Progenitor cell of endocrine pancreas (in vitro differentiated cells): ENCODE results near the gene ANXA3. TPM values are rescaled to one million over a fixed set of nuclear protein-coding genes. Genes with fewer than 3 reads are reported as not detected.

Experiments
- DNase-seq: peaks from one replicate; pipeline ENCODE4 v3.0.0; 2021; ENCODE audit warnings: low spot score; ENCODE audit not compliant: unreplicated experiment
- H3K27ac Mint-ChIP-seq: 2 replicates; pipeline ENCODE4 v1.8.0; 2021; ENCODE audit warnings: mild to moderate bottlenecking, moderate library complexity, mixed read lengths
- H3K27me3 Mint-ChIP-seq: 2 replicates; pipeline ENCODE4 v1.8.0; 2021; ENCODE audit warnings: mixed read lengths
- H3K36me3 Mint-ChIP-seq: 2 replicates; pipeline ENCODE4 v1.8.0; 2022; ENCODE audit warnings: mixed read lengths; ENCODE audit not compliant: insufficient read depth
- H3K4me1 Mint-ChIP-seq: 2 replicates; pipeline ENCODE4 v1.8.0; 2021; ENCODE audit warnings: low read depth, mixed read lengths
- H3K4me3 Mint-ChIP-seq: 2 replicates; pipeline ENCODE4 v1.8.0; 2021; ENCODE audit warnings: low read depth, mild to moderate bottlenecking, moderate library complexity, mixed read lengths
- H3K9me3 Mint-ChIP-seq: 2 replicates; pipeline ENCODE4 v1.8.0; 2021; ENCODE audit warnings: low read depth, mixed read lengths
- CTCF ChIP-seq: fragments of 200-600 bp; sonication (generic); IDR thresholded peaks from one replicate; pipeline ENCODE4 v1.5.0; 2021; ENCODE audit warnings: antibody characterized with exemption, mild to moderate bottlenecking; ENCODE audit not compliant: unreplicated experiment
- total RNA-seq: library from RNA; stranded (reverse); gene quantifications from 2 replicates; pipeline ENCODE4 v1.2.1, GENCODE V29; 2021

ANXA3 gene
- total RNA-seq, 1 donor from 2014 or later: 108 TPM

- Mint-ChIP-seq H3K27me3 (no peaks in the 10 kb centered on the region), H3K4me3 (no peak overlapping the region), H3K9me3 (no peaks in the 10 kb centered on the region), H3K4me1 (peaks cover 20% of the 10 kb centered on the region), H3K27ac (no peak overlapping the region), H3K36me3 (no peaks in the 10 kb centered on the region)
- no peak for DNase-seq
- no peak for TF ChIP-seq CTCF
Measured at GRCh38 chr4:78618436-78618835, 66.9 kb downstream of the ANXA3 start.

- Mint-ChIP-seq H3K9me3 (no peaks in the 10 kb centered on the region), H3K36me3 (no peaks in the 10 kb centered on the region), H3K4me1 (peaks cover 15% of the 10 kb centered on the region), H3K27me3 (no peaks in the 10 kb centered on the region), H3K4me3 (no peak overlapping the region), H3K27ac (no peak overlapping the region)
- no peak for TF ChIP-seq CTCF
- DNase-seq: no peak
Measured at GRCh38 chr4:78621395-78621794, 69.8 kb downstream of the ANXA3 start.

GRCh38 chr4:78622253-78622979 lies 70.8 kb downstream of the ANXA3 start:
- no peak for TF ChIP-seq CTCF
- Mint-ChIP-seq H3K27ac (no peak overlapping the region), H3K4me1 (peaks cover 22% of the 10 kb centered on the region), H3K4me3 (no peak overlapping the region), H3K36me3 (no peaks in the 10 kb centered on the region), H3K27me3 (no peaks in the 10 kb centered on the region), H3K9me3 (no peaks in the 10 kb centered on the region)
- no peak for DNase-seq

- no peaks in the 10 kb centered on the region for H3K36me3 Mint-ChIP-seq
- H3K9me3 Mint-ChIP-seq: no peaks in the 10 kb centered on the region
- H3K4me1 Mint-ChIP-seq: peaks cover 35% of the 10 kb centered on the region
- no peak for TF ChIP-seq CTCF
- H3K4me3 Mint-ChIP-seq: no peak overlapping the region
- no peak overlapping the region for H3K27ac Mint-ChIP-seq
- no peak for DNase-seq
- no peaks in the 10 kb centered on the region for H3K27me3 Mint-ChIP-seq
Measured at GRCh38 chr4:78624048-78624447, 72.5 kb downstream of the ANXA3 start.

GRCh38 chr4:78625073-78625472 lies 73.5 kb downstream of the ANXA3 start:
- Mint-ChIP-seq H3K36me3 (no peaks in the 10 kb centered on the region), H3K9me3 (no peaks in the 10 kb centered on the region), H3K4me3 (no peak overlapping the region), H3K27me3 (no peaks in the 10 kb centered on the region), H3K27ac (no peak overlapping the region), H3K4me1 (peaks cover 42% of the 10 kb centered on the region)
- TF ChIP-seq CTCF: no peak
- DNase-seq: no peak
